Ishikawa (cell line): ENCODE data around the gene TRABD2A.

Experiments
- CEBPB ChIP-seq: IDR thresholded peaks from 2 replicates; pipeline ENCODE4 v1.6.1; 2012
- CREB1 ChIP-seq: IDR thresholded peaks from 2 replicates; pipeline ENCODE4 v1.6.1; 2012; ENCODE audit warnings: low read depth
- EGR1 ChIP-seq: IDR thresholded peaks from 2 replicates; pipeline ENCODE4 v1.6.1; 2012
- EP300 ChIP-seq: IDR thresholded peaks from 2 replicates; pipeline ENCODE4 v1.6.1; 2012; ENCODE audit warnings: borderline replicate concordance
- FOXM1 ChIP-seq: IDR thresholded peaks from 2 replicates; pipeline ENCODE4 v1.6.1; 2012; ENCODE audit warnings: low read depth, borderline replicate concordance
- NFIC ChIP-seq: IDR thresholded peaks from 2 replicates; pipeline ENCODE4 v1.6.1; 2012
- RAD21 ChIP-seq: IDR thresholded peaks from 2 replicates; pipeline ENCODE4 v1.6.1; 2012; ENCODE audit warnings: low read depth
- TAF1 ChIP-seq: IDR thresholded peaks from 2 replicates; pipeline ENCODE4 v1.6.1; 2012; ENCODE audit warnings: low read depth, mild to moderate bottlenecking
- TCF12 ChIP-seq: IDR thresholded peaks from 2 replicates; pipeline ENCODE4 v1.6.1; 2012; ENCODE audit warnings: low read depth
- TEAD4 ChIP-seq: IDR thresholded peaks from 2 replicates; pipeline ENCODE4 v1.6.1; 2012
- YY1 ChIP-seq: IDR thresholded peaks from 2 replicates; pipeline ENCODE4 v1.6.1; 2012; ENCODE audit warnings: low read depth
- ZBTB7A ChIP-seq: IDR thresholded peaks from 2 replicates; pipeline ENCODE4 v1.6.1; 2012; ENCODE audit warnings: low read depth
- TF ChIP-seq, protein P1 (sequence below): IDR thresholded peaks from 2 replicates; pipeline ENCODE4 v1.6.1; 2012
- TF ChIP-seq, protein P2 (sequence below): IDR thresholded peaks from 2 replicates; pipeline ENCODE4 v1.6.1; 2012
- TF ChIP-seq, protein P3 (sequence below): IDR thresholded peaks from 2 replicates; pipeline ENCODE4 v1.6.1; 2012; ENCODE audit warnings: low read depth, mild to moderate bottlenecking

Gene TRABD2A

DNA sequence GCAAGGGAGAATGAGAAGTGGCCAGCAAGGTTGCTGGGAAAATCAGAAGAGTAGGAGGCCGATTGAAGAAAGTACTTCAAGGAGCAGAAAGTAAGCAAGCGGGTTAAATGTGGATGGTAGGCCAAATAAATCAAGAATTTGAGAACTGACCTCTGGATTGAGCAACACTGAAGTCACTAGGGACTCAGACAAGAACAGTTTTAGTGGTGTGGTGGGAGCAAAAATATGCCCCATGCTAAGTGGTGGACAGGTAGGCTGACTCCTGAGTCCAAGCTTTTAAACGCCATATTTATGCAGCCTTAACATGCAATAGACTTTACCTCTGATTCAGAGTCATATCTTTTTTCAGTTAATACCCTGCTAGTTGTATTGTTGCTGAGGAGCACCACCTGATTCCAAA lies 4.5 kb downstream of the TRABD2A start:
- TF ChIP-seq TCF12, result no peak
- TF ChIP-seq, protein P1, sequence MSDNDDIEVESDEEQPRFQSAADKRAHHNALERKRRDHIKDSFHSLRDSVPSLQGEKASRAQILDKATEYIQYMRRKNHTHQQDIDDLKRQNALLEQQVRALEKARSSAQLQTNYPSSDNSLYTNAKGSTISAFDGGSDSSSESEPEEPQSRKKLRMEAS, result no peak
- TF ChIP-seq CEBPB, result no peak
- TF ChIP-seq NFIC, result no peak
- no peak for TF ChIP-seq YY1
- no peak for TF ChIP-seq TAF1
- no peak for TF ChIP-seq TEAD4
- no peak for TF ChIP-seq EP300

DNA sequence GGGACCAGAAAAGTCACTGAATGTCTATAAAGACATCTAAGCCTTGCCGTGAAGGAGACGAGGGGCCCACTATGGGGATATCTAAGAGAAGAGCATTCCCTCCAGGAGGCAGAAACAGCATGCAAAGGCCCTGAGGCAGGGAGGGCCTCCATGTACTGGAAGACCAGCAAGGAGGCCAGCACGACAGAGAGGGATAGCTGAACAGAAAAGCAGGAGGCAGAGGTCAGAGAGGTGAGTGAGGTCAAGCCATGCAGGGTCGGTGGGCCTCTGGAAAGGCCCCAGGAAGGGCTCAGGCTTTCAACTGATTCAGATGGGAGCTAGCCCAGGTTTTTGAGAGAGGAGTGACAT lies 5.7 kb downstream of the TRABD2A start:
- TF ChIP-seq TAF1 (no peak), TEAD4 (no peak), EGR1 (no peak), CREB1 (no peak), EP300 (no peak), NFIC (no peak), RAD21 (no peak), CEBPB (no peak), ZBTB7A (no peak), TCF12 (no peak), YY1 (no peak), FOXM1 (no peak)
- TF ChIP-seq, protein P2, sequence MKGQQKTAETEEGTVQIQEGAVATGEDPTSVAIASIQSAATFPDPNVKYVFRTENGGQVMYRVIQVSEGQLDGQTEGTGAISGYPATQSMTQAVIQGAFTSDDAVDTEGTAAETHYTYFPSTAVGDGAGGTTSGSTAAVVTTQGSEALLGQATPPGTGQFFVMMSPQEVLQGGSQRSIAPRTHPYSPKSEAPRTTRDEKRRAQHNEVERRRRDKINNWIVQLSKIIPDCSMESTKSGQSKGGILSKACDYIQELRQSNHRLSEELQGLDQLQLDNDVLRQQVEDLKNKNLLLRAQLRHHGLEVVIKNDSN, result no peak
- TF ChIP-seq, protein P1, result no peak
- TF ChIP-seq, protein P3, sequence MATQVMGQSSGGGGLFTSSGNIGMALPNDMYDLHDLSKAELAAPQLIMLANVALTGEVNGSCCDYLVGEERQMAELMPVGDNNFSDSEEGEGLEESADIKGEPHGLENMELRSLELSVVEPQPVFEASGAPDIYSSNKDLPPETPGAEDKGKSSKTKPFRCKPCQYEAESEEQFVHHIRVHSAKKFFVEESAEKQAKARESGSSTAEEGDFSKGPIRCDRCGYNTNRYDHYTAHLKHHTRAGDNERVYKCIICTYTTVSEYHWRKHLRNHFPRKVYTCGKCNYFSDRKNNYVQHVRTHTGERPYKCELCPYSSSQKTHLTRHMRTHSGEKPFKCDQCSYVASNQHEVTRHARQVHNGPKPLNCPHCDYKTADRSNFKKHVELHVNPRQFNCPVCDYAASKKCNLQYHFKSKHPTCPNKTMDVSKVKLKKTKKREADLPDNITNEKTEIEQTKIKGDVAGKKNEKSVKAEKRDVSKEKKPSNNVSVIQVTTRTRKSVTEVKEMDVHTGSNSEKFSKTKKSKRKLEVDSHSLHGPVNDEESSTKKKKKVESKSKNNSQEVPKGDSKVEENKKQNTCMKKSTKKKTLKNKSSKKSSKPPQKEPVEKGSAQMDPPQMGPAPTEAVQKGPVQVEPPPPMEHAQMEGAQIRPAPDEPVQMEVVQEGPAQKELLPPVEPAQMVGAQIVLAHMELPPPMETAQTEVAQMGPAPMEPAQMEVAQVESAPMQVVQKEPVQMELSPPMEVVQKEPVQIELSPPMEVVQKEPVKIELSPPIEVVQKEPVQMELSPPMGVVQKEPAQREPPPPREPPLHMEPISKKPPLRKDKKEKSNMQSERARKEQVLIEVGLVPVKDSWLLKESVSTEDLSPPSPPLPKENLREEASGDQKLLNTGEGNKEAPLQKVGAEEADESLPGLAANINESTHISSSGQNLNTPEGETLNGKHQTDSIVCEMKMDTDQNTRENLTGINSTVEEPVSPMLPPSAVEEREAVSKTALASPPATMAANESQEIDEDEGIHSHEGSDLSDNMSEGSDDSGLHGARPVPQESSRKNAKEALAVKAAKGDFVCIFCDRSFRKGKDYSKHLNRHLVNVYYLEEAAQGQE, result no peak

DNA sequence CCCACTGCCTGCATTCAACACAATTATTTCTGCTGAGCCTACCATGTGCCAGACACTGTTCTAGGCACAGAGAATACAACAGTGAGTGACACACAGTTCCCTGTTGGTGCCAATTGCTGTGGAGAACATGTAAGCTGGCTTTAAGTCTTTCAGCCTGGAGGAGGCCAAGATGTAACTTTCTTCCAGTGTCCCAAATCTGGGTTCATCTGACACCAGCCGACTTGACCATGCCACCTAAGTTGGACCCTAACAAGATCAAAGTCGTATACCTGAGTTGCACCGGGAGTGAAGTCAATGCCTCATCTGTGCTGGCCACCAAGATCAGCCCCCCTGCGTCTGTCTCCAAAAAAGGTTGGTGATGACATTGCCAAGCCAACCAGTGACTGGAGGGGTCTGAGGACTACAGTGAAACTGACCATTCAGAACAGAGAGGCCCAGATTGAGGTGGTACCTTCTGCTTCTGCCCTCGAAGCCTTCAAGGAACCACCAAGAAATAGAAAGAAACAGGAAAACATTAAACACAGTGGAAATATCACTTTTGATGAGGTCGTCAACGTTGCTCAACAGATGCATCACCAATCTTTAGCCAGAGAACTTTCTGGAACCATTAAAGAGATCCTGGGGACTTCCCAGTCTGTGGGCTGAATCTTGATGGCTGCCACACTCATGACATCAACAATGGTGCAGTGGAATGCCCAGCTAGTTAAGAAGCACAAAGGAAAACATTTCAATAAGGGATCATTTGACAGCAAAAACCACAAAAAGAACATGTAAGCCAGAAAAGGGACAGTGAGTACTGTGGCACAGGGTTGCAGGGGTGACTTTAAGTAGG lies 6.3 kb downstream of the TRABD2A start:
- TF ChIP-seq CEBPB, result no peak
- no peak for TF ChIP-seq FOXM1

DNA sequence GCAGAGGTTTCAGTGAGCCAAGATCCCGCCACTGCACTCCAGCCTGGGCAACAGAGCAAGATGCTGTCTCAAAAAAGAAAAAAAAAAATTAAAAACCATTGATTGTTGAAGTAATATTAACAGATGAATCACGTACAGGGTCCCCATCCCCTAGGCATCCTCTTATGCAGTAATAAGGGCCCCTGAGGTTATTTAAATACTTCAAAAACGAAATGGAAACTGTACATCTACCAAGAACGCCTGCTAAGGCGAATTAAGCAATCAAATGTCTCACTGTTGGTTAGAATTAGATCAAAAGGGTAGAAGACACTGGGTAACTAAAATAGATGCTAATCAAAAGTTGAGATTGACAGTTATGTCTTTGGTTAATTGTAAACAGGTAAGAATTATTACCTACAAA lies 7.5 kb downstream of the TRABD2A start:
- TF ChIP-seq TAF1 (no peak), ZBTB7A (no peak), TEAD4 (no peak), RAD21 (no peak), EGR1 (no peak), YY1 (no peak), EP300 (no peak), CEBPB (no peak), TCF12 (no peak), NFIC (no peak), FOXM1 (no peak), CREB1 (no peak)
- TF ChIP-seq, protein P1, result no peak
- TF ChIP-seq, protein P3, result no peak
- TF ChIP-seq, protein P2, result no peak

DNA sequence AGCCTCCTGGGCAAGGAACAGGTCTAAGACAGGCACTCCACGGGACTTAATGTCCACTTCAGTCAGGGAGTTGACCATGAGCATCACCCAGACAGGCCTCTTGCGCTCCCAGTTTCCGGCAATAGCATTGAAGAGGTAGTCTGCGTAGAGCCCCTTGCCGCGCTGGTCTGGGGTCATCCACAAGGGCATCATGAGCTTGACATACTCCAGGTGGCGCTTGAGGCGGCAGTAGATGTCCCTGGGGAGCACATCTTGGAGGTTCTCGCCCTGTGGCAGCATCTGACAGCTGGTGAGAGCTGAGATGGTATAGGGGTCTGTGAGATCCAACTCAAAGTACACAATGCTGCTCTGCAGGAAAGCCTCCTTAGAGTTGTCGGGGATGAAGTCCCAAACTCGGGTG lies 10.6 kb downstream of the TRABD2A start:
- TF ChIP-seq CEBPB (no peak), NFIC (no peak), FOXM1 (no peak), EP300 (no peak), ZBTB7A (no peak), TEAD4 (no peak), YY1 (no peak)
- TF ChIP-seq, protein P1, result no peak

DNA sequence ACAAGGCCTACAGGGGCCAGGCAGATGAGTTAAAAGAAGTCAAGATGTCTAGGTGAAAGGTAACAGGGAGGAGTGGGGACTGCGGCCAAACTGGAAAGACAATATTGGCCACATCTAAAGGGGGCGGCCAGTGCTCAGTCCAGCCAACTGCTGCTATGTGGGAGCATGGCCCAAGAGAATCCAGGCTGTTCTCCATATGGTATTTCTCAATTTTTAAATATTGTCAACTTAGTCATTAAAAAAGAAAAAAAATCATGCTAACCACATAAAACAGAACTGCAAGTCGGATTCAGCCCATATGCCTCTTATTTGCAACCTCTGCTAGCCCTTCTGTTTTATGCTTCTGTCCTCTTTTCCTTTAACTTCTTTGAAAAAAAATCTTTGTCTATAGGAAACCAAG lies 14.8 kb downstream of the TRABD2A start:
- TF ChIP-seq TCF12 (no peak), CEBPB (no peak), TAF1 (no peak), RAD21 (no peak), NFIC (no peak), FOXM1 (no peak), TEAD4 (no peak), EP300 (no peak), EGR1 (no peak), CREB1 (no peak), YY1 (no peak), ZBTB7A (no peak)
- TF ChIP-seq, protein P1, result no peak
- TF ChIP-seq, protein P2, result no peak
- TF ChIP-seq, protein P3, result no peak
